Spleen (tissue), 7 donors: Measurements from ENCODE around the gene ASTL.

Experiments used
- POLR2A ChIP-seq, 3 donors: fragments of 450-650 bp; IDR thresholded peaks; one replicate each; pipeline ENCODE4 v1.5.1; 2017; ENCODE audit warnings: antibody characterized with exemption in 3 of 3, mild to moderate bottlenecking in 1 of 3
- POLR2AphosphoS5 ChIP-seq, 3 donors: sonication (generic); formaldehyde crosslinking; IDR thresholded peaks; one replicate each; pipeline ENCODE4 v1.5.1; 2017; ENCODE audit warnings: antibody characterized with exemption in 3 of 3
- TF ChIP-seq, protein P1 (sequence below), 11 experiments: fragments of 200-600 bp in 7 of 11; fragments of 450-650 bp in 4 of 11; sonication (generic) in 4 of 11; IDR thresholded peaks in 8 of 11; conservative IDR thresholded peaks in 3 of 11; 1 replicate in 7 of 11; 2 replicates in 4 of 11; pipeline versions ENCODE4 v1.4.0 to v1.8.0; 2016 to 2021; ENCODE audit warnings: antibody characterized with exemption in 11 of 11, inconsistent platforms in 4 of 11, mild to moderate bottlenecking in 1 of 11
- donor health status: DM: no; HTN: no; CAD: no; lungs with moderate emphysema.
- donor health status: DM: no; HTN: no; CAD: no.
- donor health status: DM: no; HTN: no; CAD: no.

- TF ChIP-seq, protein P1, sequence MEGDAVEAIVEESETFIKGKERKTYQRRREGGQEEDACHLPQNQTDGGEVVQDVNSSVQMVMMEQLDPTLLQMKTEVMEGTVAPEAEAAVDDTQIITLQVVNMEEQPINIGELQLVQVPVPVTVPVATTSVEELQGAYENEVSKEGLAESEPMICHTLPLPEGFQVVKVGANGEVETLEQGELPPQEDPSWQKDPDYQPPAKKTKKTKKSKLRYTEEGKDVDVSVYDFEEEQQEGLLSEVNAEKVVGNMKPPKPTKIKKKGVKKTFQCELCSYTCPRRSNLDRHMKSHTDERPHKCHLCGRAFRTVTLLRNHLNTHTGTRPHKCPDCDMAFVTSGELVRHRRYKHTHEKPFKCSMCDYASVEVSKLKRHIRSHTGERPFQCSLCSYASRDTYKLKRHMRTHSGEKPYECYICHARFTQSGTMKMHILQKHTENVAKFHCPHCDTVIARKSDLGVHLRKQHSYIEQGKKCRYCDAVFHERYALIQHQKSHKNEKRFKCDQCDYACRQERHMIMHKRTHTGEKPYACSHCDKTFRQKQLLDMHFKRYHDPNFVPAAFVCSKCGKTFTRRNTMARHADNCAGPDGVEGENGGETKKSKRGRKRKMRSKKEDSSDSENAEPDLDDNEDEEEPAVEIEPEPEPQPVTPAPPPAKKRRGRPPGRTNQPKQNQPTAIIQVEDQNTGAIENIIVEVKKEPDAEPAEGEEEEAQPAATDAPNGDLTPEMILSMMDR (IDR thresholded peaks at IDR 0.05 in 8 of 11, conservative IDR thresholded peaks at IDR 0.05 in 3 of 11), result no peak
- TF ChIP-seq POLR2AphosphoS5 (IDR thresholded peaks at IDR 0.05) (no peak), POLR2A (IDR thresholded peaks at IDR 0.05) (no peak)
Observed at GRCh38 chr2:96131813-96132745, 6.2 kb downstream of the ASTL start.
